GM23338 (cell line): ENCODE data around the gene CENPA. TPM values are rescaled to one million over a fixed set of nuclear protein-coding genes. Genes with fewer than 3 reads are reported as not detected.

Experiments used
- ATAC-seq: fragments of 200-7000 bp; cut with Tn5 transposase; 3 replicates; pipeline ENCODE4 v1.9.1; 2020
- DNase-seq: peaks from one replicate; pipeline ENCODE4 v3.0.0-alpha.2; 2015; ENCODE audit warnings: low spot score
- H2AFZ ChIP-seq: fragments of 200-600 bp; sonication (generic); 2 replicates; pipeline ENCODE4 v1.8.0; 2016; ENCODE audit warnings: antibody characterized with exemption, mild to moderate bottlenecking, moderate library complexity
- H3F3A ChIP-seq: fragments of 200-600 bp; sonication (generic); replicated peaks from 2 replicates; pipeline ENCODE4 v1.8.0; 2017; ENCODE audit warnings: antibody characterized with exemption, mixed run types, low read depth
- H3K27ac ChIP-seq: fragments of 200-600 bp; sonication (generic); 2 replicates; pipeline ENCODE4 v1.6.1; 2016; ENCODE audit warnings: low read depth
- H3K27me3 ChIP-seq: fragments of 200-600 bp; sonication (generic); 2 replicates; pipeline ENCODE4 v1.8.0; 2016; ENCODE audit warnings: mild to moderate bottlenecking, mixed run types, moderate library complexity; ENCODE audit not compliant: insufficient read depth
- H3K36me3 ChIP-seq: fragments of 200-600 bp; sonication (generic); 2 replicates; pipeline ENCODE4 v1.8.0; 2016; ENCODE audit warnings: mild to moderate bottlenecking; ENCODE audit not compliant: insufficient read depth
- H3K4me1 ChIP-seq: fragments of 200-600 bp; sonication (generic); 2 replicates; pipeline ENCODE4 v1.8.0; 2016; ENCODE audit warnings: mild to moderate bottlenecking, moderate library complexity; ENCODE audit not compliant: insufficient read depth
- H3K4me2 ChIP-seq: fragments of 200-600 bp; sonication (generic); 2 replicates; pipeline ENCODE4 v1.7.1; 2017; ENCODE audit warnings: mixed run types
- H3K4me3 ChIP-seq: fragments of 200-600 bp; sonication (generic); 2 replicates; pipeline ENCODE4 v1.6.1; 2016; ENCODE audit warnings: mixed run types
- H3K79me2 ChIP-seq: fragments of 200-600 bp; sonication (generic); replicated peaks from 2 replicates; pipeline ENCODE4 v1.8.0; 2017; ENCODE audit warnings: mild to moderate bottlenecking; ENCODE audit not compliant: insufficient read depth
- H3K9me2 ChIP-seq: fragments of 200-600 bp; sonication (generic); 2 replicates; pipeline ENCODE4 v1.8.0; 2017; ENCODE audit not compliant: insufficient read depth
- H4K20me1 ChIP-seq: fragments of 200-600 bp; sonication (generic); replicated peaks from 2 replicates; pipeline ENCODE4 v1.8.0; 2017; ENCODE audit warnings: mild to moderate bottlenecking; ENCODE audit not compliant: insufficient read depth
- H3K27ac Mint-ChIP-seq: 2 replicates; pipeline ENCODE4 v1.8.0; 2020; ENCODE audit warnings: inconsistent platforms, mild to moderate bottlenecking, moderate library complexity, mixed read lengths
- H3K27me3 Mint-ChIP-seq: 3 replicates; pipeline ENCODE4 v1.8.0; 2022; ENCODE audit warnings: low read depth, mild to moderate bottlenecking, moderate library complexity, mixed read lengths, inconsistent platforms; ENCODE audit not compliant: insufficient read depth, poor library complexity
- H3K36me3 Mint-ChIP-seq: 3 replicates; pipeline ENCODE4 v1.8.0; 2021; ENCODE audit warnings: low read depth, mild to moderate bottlenecking, inconsistent platforms, moderate library complexity, mixed read lengths
- H3K4me1 Mint-ChIP-seq: 3 replicates; pipeline ENCODE4 v1.8.0; 2020; ENCODE audit warnings: mild to moderate bottlenecking, inconsistent platforms, mixed read lengths
- H3K4me3 Mint-ChIP-seq: 3 replicates; pipeline ENCODE4 v1.8.0; 2021; ENCODE audit warnings: moderate library complexity, mild to moderate bottlenecking, inconsistent platforms, mixed read lengths
- H3K9me3 Mint-ChIP-seq: 3 replicates; pipeline ENCODE4 v1.8.0; 2020; ENCODE audit warnings: moderate library complexity, mild to moderate bottlenecking, inconsistent platforms, mixed read lengths
- CREB1 ChIP-seq: fragments of 250-450 bp; sonication (Bioruptor Pico); IDR thresholded peaks from 2 replicates; pipeline ENCODE4 v1.5.0; 2020; ENCODE audit warnings: low read depth, mild to moderate bottlenecking, moderate library complexity
- CTCF ChIP-seq, 2 experiments: fragments of 200-600 bp in 1 of 2; sonication (generic) in 1 of 2; conservative IDR thresholded peaks; 2 replicates each; pipeline versions ENCODE4 v1.5.1 to v1.6.1; 2016 to 2017; ENCODE audit warnings: antibody characterized with exemption in 2 of 2, low read depth in 2 of 2, mild to moderate bottlenecking in 2 of 2, moderate library complexity in 1 of 2
- JUNB ChIP-seq: IDR thresholded peaks from one replicate; pipeline ENCODE4 v1.6.1; 2016; ENCODE audit warnings: antibody characterized with exemption; ENCODE audit not compliant: unreplicated experiment
- NANOG ChIP-seq: IDR thresholded peaks from 2 replicates; pipeline ENCODE4 v1.6.1; 2016; ENCODE audit warnings: antibody characterized with exemption, borderline replicate concordance
- REST ChIP-seq: IDR thresholded peaks from one replicate; pipeline ENCODE4 v1.6.1; 2018; ENCODE audit warnings: antibody characterized with exemption; ENCODE audit not compliant: unreplicated experiment
- STAT1 ChIP-seq: IDR thresholded peaks from one replicate; pipeline ENCODE4 v1.6.1; 2016; ENCODE audit warnings: antibody characterized with exemption; ENCODE audit not compliant: unreplicated experiment
- ZNF114 ChIP-seq: fragments of 250-450 bp; sonication (Bioruptor Pico); IDR thresholded peaks from 2 replicates; pipeline ENCODE4 v1.5.0; 2020; ENCODE audit warnings: mild to moderate bottlenecking, moderate library complexity
- ZNF331 ChIP-seq: fragments of 250-450 bp; sonication (Bioruptor Pico); IDR thresholded peaks from 2 replicates; pipeline ENCODE4 v1.5.0; 2020; ENCODE audit warnings: low read depth, mild to moderate bottlenecking, moderate library complexity
- polyA plus RNA-seq: library from polyadenylated mRNA; unstranded; fragments of >200 nt; fragmentation: Nextera tagmentation; extraction: Ambion mirVana; gene quantifications from 2 replicates; pipeline ENCODE4 v1.2.1, GENCODE V29; 2016
- total RNA-seq: library from RNA; depleted of rRNA; stranded (reverse); fragments of >200 nt; shearing (Covaris generic); gene quantifications from 2 replicates; pipeline ENCODE4 v1.2.3, GENCODE V29; 2014
- TF ChIP-seq, protein P1 (sequence below): IDR thresholded peaks from 2 replicates; pipeline ENCODE4 v1.6.1; 2016; ENCODE audit warnings: antibody characterized with exemption
- TF ChIP-seq, protein P2 (sequence below): fragments of 250-450 bp; sonication (Bioruptor Pico); IDR thresholded peaks from 2 replicates; pipeline ENCODE4 v1.5.0; 2020; ENCODE audit warnings: mild to moderate bottlenecking, moderate library complexity

The CENPA gene
- total and polyA plus RNA-seq, 2 experiments from 2014 or later, result 16.8 to 24.2 TPM

DNA sequence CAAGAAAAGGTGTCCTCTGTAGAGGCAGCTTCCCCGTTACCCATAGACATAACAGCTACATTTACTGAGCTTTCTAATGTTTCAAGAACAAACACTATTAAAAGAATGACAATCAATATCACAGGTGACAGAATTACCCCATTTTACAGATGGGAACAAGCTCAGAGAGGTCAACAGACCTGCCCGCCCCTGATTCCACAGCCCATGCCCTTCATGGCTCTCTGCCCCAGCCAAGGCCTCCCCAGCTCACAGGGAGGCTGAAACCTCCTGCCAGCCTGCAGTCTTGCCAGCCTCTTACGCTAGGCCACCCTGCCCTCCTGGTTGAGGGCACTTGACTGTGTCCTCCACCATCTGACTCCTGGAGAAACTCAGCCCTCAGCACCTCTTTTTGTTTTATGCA, 40.9 kb upstream of the CENPA start:
- H3K9me3 Mint-ChIP-seq, result no peaks in the 10 kb centered on the region; the same call in 2 of the 3 replicates
- Histone ChIP-seq H4K20me1 (no peaks in the 10 kb centered on the region), H3K27me3 (peaks cover 17% of the 10 kb centered on the region), H3K36me3 (no peaks in the 10 kb centered on the region), H3K79me2 (no peaks in the 10 kb centered on the region), H3F3A (no peaks in the 10 kb centered on the region), H3K4me2 (no peak overlapping the region), H3K4me1 (peaks cover 9% of the 10 kb centered on the region), H2AFZ (no peak overlapping the region), H3K4me3 (no peak overlapping the region), H3K27ac (no peak overlapping the region), H3K9me2 (no peaks in the 10 kb centered on the region)
- H3K27me3 Mint-ChIP-seq, result peaks cover 3% of the 10 kb centered on the region
- DNase-seq (no peak), ATAC-seq (no peak)
- no peak overlapping the region for H3K4me3 Mint-ChIP-seq
- TF ChIP-seq STAT1, result no peak
- no peak for TF ChIP-seq REST
- TF ChIP-seq NANOG, result no peak
- TF ChIP-seq ZNF331, result no peak
- TF ChIP-seq, protein P1, sequence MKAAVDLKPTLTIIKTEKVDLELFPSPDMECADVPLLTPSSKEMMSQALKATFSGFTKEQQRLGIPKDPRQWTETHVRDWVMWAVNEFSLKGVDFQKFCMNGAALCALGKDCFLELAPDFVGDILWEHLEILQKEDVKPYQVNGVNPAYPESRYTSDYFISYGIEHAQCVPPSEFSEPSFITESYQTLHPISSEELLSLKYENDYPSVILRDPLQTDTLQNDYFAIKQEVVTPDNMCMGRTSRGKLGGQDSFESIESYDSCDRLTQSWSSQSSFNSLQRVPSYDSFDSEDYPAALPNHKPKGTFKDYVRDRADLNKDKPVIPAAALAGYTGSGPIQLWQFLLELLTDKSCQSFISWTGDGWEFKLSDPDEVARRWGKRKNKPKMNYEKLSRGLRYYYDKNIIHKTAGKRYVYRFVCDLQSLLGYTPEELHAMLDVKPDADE, result no peak
- TF ChIP-seq CTCF (conservative IDR thresholded peaks at IDR 0.05; ENCODE audit: low read depth in 2 of 2), result no peak
- TF ChIP-seq ZNF114 (CRISPR knock-in tag), result no peak
- TF ChIP-seq, protein P2, sequence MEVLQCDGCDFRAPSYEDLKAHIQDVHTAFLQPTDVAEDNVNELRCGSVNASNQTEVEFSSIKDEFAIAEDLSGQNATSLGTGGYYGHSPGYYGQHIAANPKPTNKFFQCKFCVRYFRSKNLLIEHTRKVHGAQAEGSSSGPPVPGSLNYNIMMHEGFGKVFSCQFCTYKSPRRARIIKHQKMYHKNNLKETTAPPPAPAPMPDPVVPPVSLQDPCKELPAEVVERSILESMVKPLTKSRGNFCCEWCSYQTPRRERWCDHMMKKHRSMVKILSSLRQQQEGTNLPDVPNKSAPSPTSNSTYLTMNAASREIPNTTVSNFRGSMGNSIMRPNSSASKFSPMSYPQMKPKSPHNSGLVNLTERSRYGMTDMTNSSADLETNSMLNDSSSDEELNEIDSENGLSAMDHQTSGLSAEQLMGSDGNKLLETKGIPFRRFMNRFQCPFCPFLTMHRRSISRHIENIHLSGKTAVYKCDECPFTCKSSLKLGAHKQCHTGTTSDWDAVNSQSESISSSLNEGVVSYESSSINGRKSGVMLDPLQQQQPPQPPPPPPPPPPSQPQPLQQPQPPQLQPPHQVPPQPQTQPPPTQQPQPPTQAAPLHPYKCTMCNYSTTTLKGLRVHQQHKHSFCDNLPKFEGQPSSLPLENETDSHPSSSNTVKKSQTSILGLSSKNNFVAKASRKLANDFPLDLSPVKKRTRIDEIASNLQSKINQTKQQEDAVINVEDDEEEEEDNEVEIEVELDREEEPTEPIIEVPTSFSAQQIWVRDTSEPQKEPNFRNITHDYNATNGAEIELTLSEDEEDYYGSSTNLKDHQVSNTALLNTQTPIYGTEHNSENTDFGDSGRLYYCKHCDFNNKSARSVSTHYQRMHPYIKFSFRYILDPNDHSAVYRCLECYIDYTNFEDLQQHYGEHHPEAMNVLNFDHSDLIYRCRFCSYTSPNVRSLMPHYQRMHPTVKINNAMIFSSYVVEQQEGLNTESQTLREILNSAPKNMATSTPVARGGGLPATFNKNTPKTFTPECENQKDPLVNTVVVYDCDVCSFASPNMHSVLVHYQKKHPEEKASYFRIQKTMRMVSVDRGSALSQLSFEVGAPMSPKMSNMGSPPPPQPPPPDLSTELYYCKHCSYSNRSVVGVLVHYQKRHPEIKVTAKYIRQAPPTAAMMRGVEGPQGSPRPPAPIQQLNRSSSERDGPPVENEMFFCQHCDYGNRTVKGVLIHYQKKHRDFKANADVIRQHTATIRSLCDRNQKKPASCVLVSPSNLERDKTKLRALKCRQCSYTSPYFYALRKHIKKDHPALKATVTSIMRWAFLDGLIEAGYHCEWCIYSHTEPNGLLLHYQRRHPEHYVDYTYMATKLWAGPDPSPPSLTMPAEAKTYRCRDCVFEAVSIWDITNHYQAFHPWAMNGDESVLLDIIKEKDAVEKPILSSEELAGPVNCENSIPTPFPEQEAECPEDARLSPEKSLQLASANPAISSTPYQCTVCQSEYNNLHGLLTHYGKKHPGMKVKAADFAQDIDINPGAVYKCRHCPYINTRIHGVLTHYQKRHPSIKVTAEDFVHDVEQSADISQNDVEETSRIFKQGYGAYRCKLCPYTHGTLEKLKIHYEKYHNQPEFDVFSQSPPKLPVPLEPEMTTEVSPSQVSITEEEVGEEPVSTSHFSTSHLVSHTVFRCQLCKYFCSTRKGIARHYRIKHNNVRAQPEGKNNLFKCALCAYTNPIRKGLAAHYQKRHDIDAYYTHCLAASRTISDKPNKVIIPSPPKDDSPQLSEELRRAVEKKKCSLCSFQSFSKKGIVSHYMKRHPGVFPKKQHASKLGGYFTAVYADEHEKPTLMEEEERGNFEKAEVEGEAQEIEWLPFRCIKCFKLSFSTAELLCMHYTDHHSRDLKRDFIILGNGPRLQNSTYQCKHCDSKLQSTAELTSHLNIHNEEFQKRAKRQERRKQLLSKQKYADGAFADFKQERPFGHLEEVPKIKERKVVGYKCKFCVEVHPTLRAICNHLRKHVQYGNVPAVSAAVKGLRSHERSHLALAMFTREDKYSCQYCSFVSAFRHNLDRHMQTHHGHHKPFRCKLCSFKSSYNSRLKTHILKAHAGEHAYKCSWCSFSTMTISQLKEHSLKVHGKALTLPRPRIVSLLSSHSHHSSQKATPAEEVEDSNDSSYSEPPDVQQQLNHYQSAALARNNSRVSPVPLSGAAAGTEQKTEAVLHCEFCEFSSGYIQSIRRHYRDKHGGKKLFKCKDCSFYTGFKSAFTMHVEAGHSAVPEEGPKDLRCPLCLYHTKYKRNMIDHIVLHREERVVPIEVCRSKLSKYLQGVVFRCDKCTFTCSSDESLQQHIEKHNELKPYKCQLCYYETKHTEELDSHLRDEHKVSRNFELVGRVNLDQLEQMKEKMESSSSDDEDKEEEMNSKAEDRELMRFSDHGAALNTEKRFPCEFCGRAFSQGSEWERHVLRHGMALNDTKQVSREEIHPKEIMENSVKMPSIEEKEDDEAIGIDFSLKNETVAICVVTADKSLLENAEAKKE (CRISPR knock-in tag), result no peak
- TF ChIP-seq JUNB, result no peak
- TF ChIP-seq CREB1 (CRISPR knock-in tag), result no peak
- H3K36me3 Mint-ChIP-seq, result no peaks in the 10 kb centered on the region
- H3K4me1 Mint-ChIP-seq, result peaks cover 15% of the 10 kb centered on the region
- H3K27ac Mint-ChIP-seq, result no peak overlapping the region
